ENCODE results near the gene C3orf85. TPM values are rescaled to one million over a fixed set of nuclear protein-coding genes. Genes with fewer than 3 reads are reported as not detected.

Gene C3orf85
- polyA plus RNA-seq (2013) = not detected

DNA sequence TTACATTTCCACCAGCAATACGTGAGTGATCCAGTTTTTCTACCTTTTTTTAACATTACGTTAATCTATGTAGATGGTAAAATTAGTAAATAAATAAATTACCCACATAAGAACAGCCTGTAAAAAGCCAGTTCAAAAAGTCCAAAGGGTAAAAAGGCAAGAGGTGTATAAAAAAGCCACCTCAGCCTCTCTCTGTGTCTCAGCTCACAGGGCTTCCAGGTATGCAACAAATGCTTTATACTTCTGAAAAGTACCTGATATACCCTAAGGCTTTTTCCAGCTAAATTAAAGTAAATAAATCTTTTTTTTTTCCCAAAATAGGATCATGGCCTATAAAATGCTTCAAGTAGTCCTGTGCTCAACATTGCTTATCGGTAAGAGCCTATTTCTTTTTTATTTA, at the start of gene C3orf85:
TSS of gene C3orf85 (plus strand) at position 197 of the 400 bp plus-strand sequence. CDS start at position 326, 129 bp downstream.
- Histone ChIP-seq H3K27me3 (replicated peaks in 2 of 5; ENCODE audit: control insufficient read depth in 4 of 5, insufficient read depth in 5 of 5, low read length in 4 of 5) (no peaks in the 10 kb centered on the region), H3K9me3 (ENCODE audit: control extremely low read depth in 1 of 5, control insufficient read depth in 4 of 5, insufficient read depth in 2 of 5, low read depth in 1 of 5, low read length in 4 of 5) (peaks cover 0 to 1% (median 0%) of the 10 kb centered on the region in 5 experiments), H3K36me3 (ENCODE audit: control insufficient read depth in 4 of 4, insufficient read depth in 4 of 4, low read length in 3 of 4) (no peaks in the 10 kb centered on the region), H3K4me1 (ENCODE audit: control extremely low read depth in 1 of 4, control insufficient read depth in 4 of 4, insufficient read depth in 4 of 4, low read length in 3 of 4) (no peaks in the 10 kb centered on the region), H3K4me3 (ENCODE audit: control insufficient read depth in 1 of 7, extremely low read depth in 1 of 7, insufficient read depth in 4 of 7, low read depth in 2 of 7, low read length in 6 of 7) (no peak within 1 kb of the TSS), H3K27ac (ENCODE audit: insufficient read depth in 1 of 2, low read depth in 1 of 2, low read length in 2 of 2, poor library complexity in 1 of 2, severe bottlenecking in 2 of 2) (no peak within 1 kb of the TSS)
- POLR2A ChIA-PET = interaction anchor here (0.6 kb wide), 1 partner anchor 8 kb away, joined by 3 read pairs; no protein-coding TSS in a partner anchor
- CTCF ChIA-PET = no interaction called here
- 100% methylated on average over 1 of the region's 3 CpGs for whole genome bisulfite sequencing (ENCODE audit: insufficient coverage)
- DNase-seq = no peak

GRCh38 chr3:109089265-109089664, 47.3 kb upstream of the C3orf85 start:
- DNase-seq = no peak
- CTCF ChIA-PET = no interaction called here

DNA sequence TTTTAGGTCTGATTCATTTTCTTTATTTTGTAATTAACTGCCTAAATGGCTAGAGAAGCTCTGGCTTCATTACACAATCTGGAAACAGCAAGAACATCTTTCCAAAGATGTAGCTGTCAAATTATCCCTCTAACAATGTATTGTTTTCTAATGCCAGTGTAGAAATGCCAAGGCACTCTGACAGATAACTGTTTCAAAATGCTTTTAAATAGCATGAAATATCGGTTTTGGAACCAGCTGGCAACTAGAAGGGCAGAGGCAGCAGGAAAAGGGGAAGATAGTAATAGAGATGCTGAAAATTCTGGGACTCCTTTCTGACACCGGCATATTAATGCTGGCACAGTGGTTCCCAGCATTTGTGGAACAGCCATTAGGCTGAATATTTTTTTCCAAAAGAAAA, 44.7 kb upstream of the C3orf85 start:
- ChIA-PET CTCF (interaction anchor here (1.1 to 1.8 kb wide), 2 partner anchors 21 to 68 kb away, joined by 3 to 7 read pairs; no protein-coding TSS in a partner anchor), POLR2A (interaction anchor here (0.6 kb wide), 1 partner anchor 58 kb away, joined by 3 read pairs; no protein-coding TSS in a partner anchor)
- 88% methylated on average over 1 of the region's 2 CpGs for WGBS (ENCODE audit: insufficient coverage)

More at GRCh38 chr3:109089265-109089664, 47.3 kb upstream of the C3orf85 start:
- no peaks in the 10 kb centered on the region for H3K27me3 ChIP-seq (replicated peaks in 2 of 5; ENCODE audit: control insufficient read depth in 4 of 5, insufficient read depth in 5 of 5, low read length in 4 of 5)
- H3K36me3 ChIP-seq (ENCODE audit: control insufficient read depth in 4 of 4, insufficient read depth in 4 of 4, low read length in 3 of 4) = no peaks in the 10 kb centered on the region
- H3K4me3 ChIP-seq (ENCODE audit: control insufficient read depth in 1 of 7, extremely low read depth in 1 of 7, insufficient read depth in 4 of 7, low read depth in 2 of 7, low read length in 6 of 7) = no peak overlapping the region
- no peak overlapping the region for H3K27ac ChIP-seq (ENCODE audit: insufficient read depth in 1 of 2, low read depth in 1 of 2, low read length in 2 of 2, poor library complexity in 1 of 2, severe bottlenecking in 2 of 2)
- WGBS (ENCODE audit: insufficient coverage) = no CpG with 5 or more reads among the region's 1 CpG
- POLR2A ChIA-PET = no interaction called here
- no peaks in the 10 kb centered on the region for H3K9me3 ChIP-seq (ENCODE audit: control extremely low read depth in 1 of 5, control insufficient read depth in 4 of 5, insufficient read depth in 2 of 5, low read depth in 1 of 5, low read length in 4 of 5)
- no peaks in the 10 kb centered on the region for H3K4me1 ChIP-seq (ENCODE audit: control extremely low read depth in 1 of 4, control insufficient read depth in 4 of 4, insufficient read depth in 4 of 4, low read length in 3 of 4)

GRCh38 chr3:109093561-109093960, 43.0 kb upstream of the C3orf85 start:
- H3K27me3 ChIP-seq (replicated peaks in 2 of 5; ENCODE audit: control insufficient read depth in 4 of 5, insufficient read depth in 5 of 5, low read length in 4 of 5) = no peaks in the 10 kb centered on the region
- CTCF ChIA-PET = interaction anchor here (1.2 to 1.8 kb wide), 3 partner anchors 11 to 70 kb away, joined by 3 to 7 read pairs (median 3); no protein-coding TSS in a partner anchor

More for the DNA sequence above, 44.7 kb upstream of the C3orf85 start:
- DNase-seq = no peak
- H3K9me3 ChIP-seq (ENCODE audit: control extremely low read depth in 1 of 5, control insufficient read depth in 4 of 5, insufficient read depth in 2 of 5, low read depth in 1 of 5, low read length in 4 of 5) = no peaks in the 10 kb centered on the region
- no peaks in the 10 kb centered on the region for H3K27me3 ChIP-seq (replicated peaks in 2 of 5; ENCODE audit: control insufficient read depth in 4 of 5, insufficient read depth in 5 of 5, low read length in 4 of 5)
- H3K27ac ChIP-seq (ENCODE audit: insufficient read depth in 1 of 2, low read depth in 1 of 2, low read length in 2 of 2, poor library complexity in 1 of 2, severe bottlenecking in 2 of 2) = no peak overlapping the region
- no peaks in the 10 kb centered on the region for H3K36me3 ChIP-seq (ENCODE audit: control insufficient read depth in 4 of 4, insufficient read depth in 4 of 4, low read length in 3 of 4)
- H3K4me1 ChIP-seq (ENCODE audit: control extremely low read depth in 1 of 4, control insufficient read depth in 4 of 4, insufficient read depth in 4 of 4, low read length in 3 of 4) = no peaks in the 10 kb centered on the region
- H3K4me3 ChIP-seq (ENCODE audit: control insufficient read depth in 1 of 7, extremely low read depth in 1 of 7, insufficient read depth in 4 of 7, low read depth in 2 of 7, low read length in 6 of 7) = no peak overlapping the region

GRCh38 chr3:109095166-109095565, 41.4 kb upstream of the C3orf85 start:
- CTCF ChIA-PET = no interaction called here
- POLR2A ChIA-PET = no interaction called here
- 100% methylated on average over 1 of the region's 1 CpG for WGBS (ENCODE audit: insufficient coverage)
- H3K36me3 ChIP-seq (ENCODE audit: control insufficient read depth in 4 of 4, insufficient read depth in 4 of 4, low read length in 3 of 4) = no peaks in the 10 kb centered on the region
- no peak for DNase-seq
- peaks cover 0 to 7% (median 1%) of the 10 kb centered on the region in 4 experiments for H3K4me1 ChIP-seq (ENCODE audit: control extremely low read depth in 1 of 4, control insufficient read depth in 4 of 4, insufficient read depth in 4 of 4, low read length in 3 of 4)
- no peak overlapping the region for H3K4me3 ChIP-seq (ENCODE audit: control insufficient read depth in 1 of 7, extremely low read depth in 1 of 7, insufficient read depth in 4 of 7, low read depth in 2 of 7, low read length in 6 of 7)
- no peak overlapping the region for H3K27ac ChIP-seq (ENCODE audit: insufficient read depth in 1 of 2, low read depth in 1 of 2, low read length in 2 of 2, poor library complexity in 1 of 2, severe bottlenecking in 2 of 2)
- H3K9me3 ChIP-seq (ENCODE audit: control extremely low read depth in 1 of 5, control insufficient read depth in 4 of 5, insufficient read depth in 2 of 5, low read depth in 1 of 5, low read length in 4 of 5) = no peaks in the 10 kb centered on the region
- H3K27me3 ChIP-seq (replicated peaks in 2 of 5; ENCODE audit: control insufficient read depth in 4 of 5, insufficient read depth in 5 of 5, low read length in 4 of 5) = no peaks in the 10 kb centered on the region

More at GRCh38 chr3:109093561-109093960, 43.0 kb upstream of the C3orf85 start:
- Histone ChIP-seq H3K9me3 (ENCODE audit: control extremely low read depth in 1 of 5, control insufficient read depth in 4 of 5, insufficient read depth in 2 of 5, low read depth in 1 of 5, low read length in 4 of 5) (no peaks in the 10 kb centered on the region), H3K4me1 (ENCODE audit: control extremely low read depth in 1 of 4, control insufficient read depth in 4 of 4, insufficient read depth in 4 of 4, low read length in 3 of 4) (peaks cover 0 to 2% (median 1%) of the 10 kb centered on the region in 4 experiments), H3K27ac (ENCODE audit: insufficient read depth in 1 of 2, low read depth in 1 of 2, low read length in 2 of 2, poor library complexity in 1 of 2, severe bottlenecking in 2 of 2) (no peak overlapping the region), H3K4me3 (ENCODE audit: control insufficient read depth in 1 of 7, extremely low read depth in 1 of 7, insufficient read depth in 4 of 7, low read depth in 2 of 7, low read length in 6 of 7) (no peak overlapping the region), H3K36me3 (ENCODE audit: control insufficient read depth in 4 of 4, insufficient read depth in 4 of 4, low read length in 3 of 4) (no peaks in the 10 kb centered on the region)
- no peak for DNase-seq
- POLR2A ChIA-PET = no interaction called here

GRCh38 chr3:109098079-109098644, 38.4 kb upstream of the C3orf85 start:
- peak in 2 of 3 donors; percentile 15 to 21 for DNase-seq
- CTCF ChIA-PET = interaction anchor here (1.4 kb wide), 1 partner anchor 15 kb away, joined by 4 read pairs; no protein-coding TSS in a partner anchor
- Histone ChIP-seq H3K27ac (ENCODE audit: insufficient read depth in 1 of 2, low read depth in 1 of 2, low read length in 2 of 2, poor library complexity in 1 of 2, severe bottlenecking in 2 of 2) (no peak overlapping the region), H3K9me3 (ENCODE audit: control extremely low read depth in 1 of 5, control insufficient read depth in 4 of 5, insufficient read depth in 2 of 5, low read depth in 1 of 5, low read length in 4 of 5) (no peaks in the 10 kb centered on the region), H3K36me3 (ENCODE audit: control insufficient read depth in 4 of 4, insufficient read depth in 4 of 4, low read length in 3 of 4) (no peaks in the 10 kb centered on the region), H3K27me3 (replicated peaks in 2 of 5; ENCODE audit: control insufficient read depth in 4 of 5, insufficient read depth in 5 of 5, low read length in 4 of 5) (no peaks in the 10 kb centered on the region), H3K4me1 (ENCODE audit: control extremely low read depth in 1 of 4, control insufficient read depth in 4 of 4, insufficient read depth in 4 of 4, low read length in 3 of 4) (peaks cover 0 to 11% (median 6%) of the 10 kb centered on the region in 4 experiments), H3K4me3 (ENCODE audit: control insufficient read depth in 1 of 7, extremely low read depth in 1 of 7, insufficient read depth in 4 of 7, low read depth in 2 of 7, low read length in 6 of 7) (no peak overlapping the region)
- POLR2A ChIA-PET = no interaction called here
- WGBS (ENCODE audit: insufficient coverage) = 97% methylated on average over 3 of the region's 5 CpGs

- Histone ChIP-seq H3K27ac (ENCODE audit: insufficient read depth in 1 of 2, low read depth in 1 of 2, low read length in 2 of 2, poor library complexity in 1 of 2, severe bottlenecking in 2 of 2) (no peak overlapping the region), H3K4me3 (ENCODE audit: control insufficient read depth in 1 of 7, extremely low read depth in 1 of 7, insufficient read depth in 4 of 7, low read depth in 2 of 7, low read length in 6 of 7) (no peak overlapping the region), H3K36me3 (ENCODE audit: control insufficient read depth in 4 of 4, insufficient read depth in 4 of 4, low read length in 3 of 4) (no peaks in the 10 kb centered on the region), H3K9me3 (ENCODE audit: control extremely low read depth in 1 of 5, control insufficient read depth in 4 of 5, insufficient read depth in 2 of 5, low read depth in 1 of 5, low read length in 4 of 5) (no peaks in the 10 kb centered on the region), H3K4me1 (ENCODE audit: control extremely low read depth in 1 of 4, control insufficient read depth in 4 of 4, insufficient read depth in 4 of 4, low read length in 3 of 4) (no peaks in the 10 kb centered on the region), H3K27me3 (replicated peaks in 2 of 5; ENCODE audit: control insufficient read depth in 4 of 5, insufficient read depth in 5 of 5, low read length in 4 of 5) (no peaks in the 10 kb centered on the region)
- 96% methylated on average over 3 of the region's 4 CpGs for WGBS (ENCODE audit: insufficient coverage)
- POLR2A ChIA-PET = no interaction called here
- no peak for DNase-seq
- CTCF ChIA-PET = no interaction called here
Observed at GRCh38 chr3:109109574-109109973, 26.9 kb upstream of the C3orf85 start.
